ENCODE data around the gene CTIF. TPM values are rescaled to one million over a fixed set of nuclear protein-coding genes. Genes with fewer than 3 reads are reported as not detected.

CTIF gene
- total RNA-seq, 2 donors from 2014 or later = 30.6 to 61.2 TPM

- no peak for DNase-seq (ENCODE audit: low spot score)
- H3K4me1 ChIP-seq = peaks cover 0 to 75% of the 10 kb centered on the region in 2 donors
- H3K4me3 ChIP-seq = no peak overlapping the region
- TF ChIP-seq CTCF (IDR thresholded peaks at IDR 0.05) = no peak
- H3K9me3 ChIP-seq = no peaks in the 10 kb centered on the region
- H3K27me3 ChIP-seq = no peaks in the 10 kb centered on the region
- H3K36me3 ChIP-seq = no peaks in the 10 kb centered on the region
- H3K27ac ChIP-seq = no peak overlapping the region
Observed at GRCh38 chr18:48844271-48844670, 305.4 kb downstream of the CTIF start.

GRCh38 chr18:48845174-48845573 is 306.3 kb downstream of the CTIF start:
- no peak for DNase-seq (ENCODE audit: low spot score)
- Histone ChIP-seq H3K27me3 (no peaks in the 10 kb centered on the region), H3K9me3 (no peaks in the 10 kb centered on the region), H3K4me3 (no peak overlapping the region), H3K36me3 (no peaks in the 10 kb centered on the region), H3K4me1 (peaks cover 0 to 73% of the 10 kb centered on the region in 2 donors), H3K27ac (no peak overlapping the region)
- TF ChIP-seq CTCF (IDR thresholded peaks at IDR 0.05) = no peak

GRCh38 chr18:48846423-48846932 is 307.6 kb downstream of the CTIF start:
- Histone ChIP-seq H3K4me1 (peaks cover 0 to 73% of the 10 kb centered on the region in 2 donors), H3K27ac (no peak overlapping the region)
- no peak for TF ChIP-seq CTCF (IDR thresholded peaks at IDR 0.05)

GRCh38 chr18:48847807-48848486 is 309.1 kb downstream of the CTIF start:
- Histone ChIP-seq H3K9me3 (no peaks in the 10 kb centered on the region), H3K27me3 (no peaks in the 10 kb centered on the region), H3K27ac (peak overlapping the region in 1 of 2 donors; percentile 5), H3K4me1 (peaks cover 0 to 73% of the 10 kb centered on the region in 2 donors), H3K36me3 (no peaks in the 10 kb centered on the region), H3K4me3 (no peak overlapping the region)
- DNase-seq (ENCODE audit: low spot score) = no peak
- TF ChIP-seq CTCF (IDR thresholded peaks at IDR 0.05) = no peak

More at GRCh38 chr18:48846423-48846932, 307.6 kb downstream of the CTIF start:
- no peak for DNase-seq (ENCODE audit: low spot score)
- H3K4me3 ChIP-seq = no peak overlapping the region
- H3K27me3 ChIP-seq = no peaks in the 10 kb centered on the region
- no peaks in the 10 kb centered on the region for H3K36me3 ChIP-seq
- H3K9me3 ChIP-seq = no peaks in the 10 kb centered on the region

- DNase-seq (ENCODE audit: low spot score) = no peak
- Histone ChIP-seq H3K27ac (peak overlapping the region in 1 of 2 donors; percentile 5), H3K27me3 (no peaks in the 10 kb centered on the region), H3K4me1 (peaks cover 0 to 73% of the 10 kb centered on the region in 2 donors), H3K36me3 (no peaks in the 10 kb centered on the region), H3K9me3 (no peaks in the 10 kb centered on the region), H3K4me3 (no peak overlapping the region)
- no peak for TF ChIP-seq CTCF (IDR thresholded peaks at IDR 0.05)
Observed at GRCh38 chr18:48848641-48849143, 309.9 kb downstream of the CTIF start.

All from right atrium auricular region (tissue), 2 donors.